HG02571 (cell line): ENCODE measurements around the gene KIRREL1.
A peak's percentile ranks its signal among the peaks of the same experiment; 100 is the strongest.
"Not testable (repeated sequence)": the region's sequence is repeated elsewhere in the genome, so short reads cannot be mapped to it uniquely, and the experiment has no call there.

ENCODE experiments used
- ATAC-seq: cut with Tn5 transposase; IDR thresholded peaks from one replicate; pipeline ENCODE4 v1.9.1; 2021; ENCODE audit warnings: mild to moderate bottlenecking, moderate library complexity; ENCODE audit not compliant: unreplicated experiment

The KIRREL1 gene

GRCh38 chr1:158126425-158126824 lies 133.0 kb downstream of the KIRREL1 start:
- peak; percentile 54 for ATAC-seq

- ATAC-seq = not testable (repeated sequence)
These were observed 135.1 kb downstream of the KIRREL1 start for GRCh38 chr1:158128531-158128930.

GRCh38 chr1:158131217-158131616 lies 137.8 kb downstream of the KIRREL1 start:
- no peak for ATAC-seq

GRCh38 chr1:158140764-158141192 lies 147.3 kb downstream of the KIRREL1 start:
- ATAC-seq = no peak

- ATAC-seq = no peak
These were observed 151.8 kb downstream of the KIRREL1 start for GRCh38 chr1:158145173-158145719.

- no peak for ATAC-seq
These were observed 152.7 kb downstream of the KIRREL1 start for GRCh38 chr1:158146165-158146564.

GRCh38 chr1:158146739-158147138 lies 153.3 kb downstream of the KIRREL1 start:
- no peak for ATAC-seq

GRCh38 chr1:158147401-158147800 lies 154.0 kb downstream of the KIRREL1 start:
- no peak for ATAC-seq

- ATAC-seq = no peak
These were observed 154.4 kb downstream of the KIRREL1 start for GRCh38 chr1:158147869-158148268.

- no peak for ATAC-seq
These were observed 155.0 kb downstream of the KIRREL1 start for GRCh38 chr1:158148468-158148867.

- no peak for ATAC-seq
These were observed 155.7 kb downstream of the KIRREL1 start for GRCh38 chr1:158149175-158149574.
